CD4-positive, alpha-beta T cell treated with Interleukin-2 at 100 ng/mL for 4 hours (primary cell): ENCODE data around the gene HABP4.

ENCODE experiments used
- DNase-seq: peaks from one replicate; pipeline ENCODE4 v3.0.0-alpha.2; 2020; ENCODE audit warnings: low spot score

The HABP4 gene

DNA sequence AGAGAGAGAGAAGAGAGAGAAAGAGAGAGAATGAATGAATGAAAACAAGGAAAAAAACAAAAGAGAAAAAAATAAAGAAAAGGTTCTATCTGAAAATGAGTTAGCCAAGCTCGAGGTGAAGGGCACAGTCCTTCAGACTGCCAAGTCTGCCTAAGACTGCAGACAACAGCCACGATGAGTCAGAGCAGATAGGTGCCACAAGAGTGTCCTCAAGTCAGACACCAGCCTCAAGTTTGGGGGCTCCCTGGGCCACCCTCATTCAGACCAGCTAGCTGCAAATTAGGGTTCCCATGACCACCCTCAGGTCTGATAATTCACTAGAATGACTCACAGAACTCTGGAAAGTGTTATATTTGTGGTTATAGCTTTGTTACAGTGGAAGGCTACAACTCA lies 13.9 kb upstream of the HABP4 start:
- DNase-seq = peak; percentile 62

DNA sequence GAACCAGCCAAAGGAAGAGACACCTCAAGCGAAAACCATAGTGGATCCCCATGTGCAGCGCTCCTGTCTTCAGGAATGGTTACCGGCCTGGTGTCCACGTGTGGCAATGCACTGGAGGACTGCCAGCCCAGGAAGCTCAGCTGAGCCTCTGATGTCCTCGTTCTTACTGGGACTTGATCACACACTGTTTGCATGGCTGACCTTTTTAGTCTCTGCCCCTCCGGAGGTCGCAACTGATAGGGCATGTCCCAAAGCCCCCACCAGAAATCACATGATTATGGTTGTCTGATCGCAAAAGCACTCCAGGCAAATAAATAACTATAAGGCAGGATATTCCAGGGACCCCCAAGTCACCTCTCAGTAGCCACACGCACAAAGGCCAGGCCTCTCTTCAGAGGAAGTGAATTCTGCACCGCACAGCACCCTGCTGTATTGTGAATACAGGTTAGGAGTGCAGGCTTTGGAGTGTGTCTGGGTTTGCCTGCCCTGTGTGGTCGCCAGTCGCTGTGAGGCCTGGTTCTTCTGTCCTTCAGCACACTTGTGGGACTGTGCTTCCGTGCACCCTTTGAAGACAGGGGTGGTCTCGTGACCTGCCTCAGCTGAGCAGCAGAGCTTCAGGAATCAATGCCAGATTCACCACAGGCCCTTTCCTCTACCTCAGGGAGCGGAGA lies 13.4 kb upstream of the HABP4 start:
- DNase-seq = no peak

DNA sequence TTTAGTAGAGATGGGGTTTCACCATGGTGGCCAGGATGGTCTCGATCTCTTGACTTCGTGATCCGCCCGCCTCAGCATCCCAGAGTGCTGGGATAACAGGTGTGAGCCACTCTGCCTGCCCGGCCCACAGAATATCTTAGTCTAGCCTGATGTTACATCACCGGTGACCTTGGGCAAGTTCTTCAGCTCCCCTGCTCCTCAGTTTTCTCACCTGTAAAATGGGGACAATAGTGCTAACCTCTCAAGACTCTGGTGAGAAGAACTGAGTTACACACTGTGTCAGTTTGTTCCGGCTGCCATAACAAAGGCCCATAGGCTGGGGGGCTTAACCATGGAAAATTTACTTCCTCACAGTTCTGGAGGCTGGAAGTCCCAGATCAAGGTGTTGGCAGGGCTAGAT lies 12.5 kb upstream of the HABP4 start:
- DNase-seq = no peak

DNA sequence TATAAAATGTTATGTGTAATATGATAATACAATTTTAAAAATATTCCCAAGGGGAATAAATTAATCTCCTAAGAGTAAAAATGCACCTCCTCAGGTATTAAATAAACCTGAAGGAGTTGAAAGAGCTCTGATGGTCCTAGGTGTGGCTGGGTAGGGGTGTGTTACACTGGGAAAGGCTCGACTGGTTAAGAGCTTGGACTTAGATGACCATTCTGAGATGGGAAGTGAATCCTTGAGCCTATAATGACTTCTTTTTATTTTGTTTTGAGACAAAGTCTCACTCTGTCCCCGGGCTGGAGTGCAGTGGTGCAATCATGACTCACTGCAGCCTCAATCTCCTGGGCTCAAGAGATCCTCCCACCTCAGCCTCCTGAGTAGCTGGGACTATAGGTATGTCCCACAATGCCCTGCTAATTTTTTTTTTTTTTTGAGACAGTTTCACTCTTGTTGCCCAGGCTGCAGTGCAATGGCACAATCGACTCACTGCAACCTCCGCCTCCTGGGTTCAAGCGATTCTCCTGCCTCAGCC lies 9.2 kb upstream of the HABP4 start:
- no peak for DNase-seq

DNA sequence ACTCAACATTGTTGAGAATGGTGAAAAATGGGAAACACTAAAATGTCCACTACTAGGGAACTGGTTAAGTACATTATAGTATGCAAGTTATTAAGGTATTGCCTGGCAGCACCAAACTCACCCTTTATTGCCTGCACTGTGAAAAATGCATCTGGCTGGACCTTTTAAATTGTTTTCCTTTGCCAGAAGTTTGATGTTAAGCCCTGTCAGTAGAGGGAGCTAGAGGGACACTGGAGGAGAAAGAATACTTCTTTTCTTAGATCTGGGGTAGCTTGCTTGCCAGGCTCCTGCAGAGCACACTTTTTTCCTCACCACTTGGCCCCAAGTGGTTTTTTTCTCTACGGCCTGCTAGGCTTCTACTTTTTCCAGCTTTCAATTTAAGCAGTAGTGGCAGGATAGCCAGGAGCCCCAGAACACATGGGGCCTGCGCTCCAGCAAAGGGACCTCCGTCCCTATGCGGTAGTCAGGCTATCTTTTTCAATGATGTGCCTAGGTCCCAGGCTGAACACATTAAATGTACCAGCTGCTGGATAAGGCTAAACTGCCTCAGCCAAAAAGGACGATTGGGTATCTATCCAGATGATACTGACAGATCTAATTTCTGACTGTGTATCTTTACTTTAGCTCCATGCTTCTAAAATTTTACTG lies 8.0 kb upstream of the HABP4 start:
- DNase-seq = peak; percentile 34

DNA sequence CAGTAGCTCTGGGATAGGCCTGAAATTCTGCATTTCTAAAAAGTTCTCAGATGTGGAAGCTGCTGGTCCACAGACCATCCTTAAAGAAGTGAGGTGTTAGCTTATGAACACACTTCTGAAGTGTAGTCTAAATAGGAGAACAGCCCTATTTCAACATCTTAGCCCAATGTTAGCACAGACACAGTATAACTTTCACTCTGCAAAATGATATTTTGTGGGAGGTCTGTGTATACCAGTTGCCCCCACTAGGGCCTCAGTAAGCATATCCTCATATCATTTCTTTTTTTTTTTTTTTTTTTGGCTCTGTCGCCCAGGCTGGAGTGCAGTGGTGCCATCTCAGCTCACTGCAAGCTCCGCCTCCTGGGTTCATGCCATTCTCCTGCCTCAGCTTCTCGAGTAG lies 7.5 kb upstream of the HABP4 start:
- no peak for DNase-seq

DNA sequence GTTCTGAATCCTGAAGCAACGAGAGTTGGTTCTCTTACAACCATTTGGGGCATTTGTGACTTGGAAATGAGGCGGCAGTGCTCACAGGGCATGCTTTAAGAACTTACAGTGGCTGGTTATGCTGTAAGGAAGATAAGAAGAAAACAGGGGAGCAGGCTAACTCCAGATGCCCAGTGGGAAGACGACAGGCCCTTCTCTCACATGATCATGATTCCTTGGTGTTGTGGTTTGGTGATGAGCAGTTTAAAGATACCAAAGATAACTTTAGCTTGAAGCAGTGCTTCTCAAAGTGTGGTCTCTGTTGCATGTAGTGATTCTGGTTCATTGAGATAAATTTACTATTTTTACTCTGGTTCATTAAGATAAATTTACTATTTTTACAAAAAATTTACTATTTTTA lies 2.6 kb upstream of the HABP4 start:
- DNase-seq = no peak

DNA sequence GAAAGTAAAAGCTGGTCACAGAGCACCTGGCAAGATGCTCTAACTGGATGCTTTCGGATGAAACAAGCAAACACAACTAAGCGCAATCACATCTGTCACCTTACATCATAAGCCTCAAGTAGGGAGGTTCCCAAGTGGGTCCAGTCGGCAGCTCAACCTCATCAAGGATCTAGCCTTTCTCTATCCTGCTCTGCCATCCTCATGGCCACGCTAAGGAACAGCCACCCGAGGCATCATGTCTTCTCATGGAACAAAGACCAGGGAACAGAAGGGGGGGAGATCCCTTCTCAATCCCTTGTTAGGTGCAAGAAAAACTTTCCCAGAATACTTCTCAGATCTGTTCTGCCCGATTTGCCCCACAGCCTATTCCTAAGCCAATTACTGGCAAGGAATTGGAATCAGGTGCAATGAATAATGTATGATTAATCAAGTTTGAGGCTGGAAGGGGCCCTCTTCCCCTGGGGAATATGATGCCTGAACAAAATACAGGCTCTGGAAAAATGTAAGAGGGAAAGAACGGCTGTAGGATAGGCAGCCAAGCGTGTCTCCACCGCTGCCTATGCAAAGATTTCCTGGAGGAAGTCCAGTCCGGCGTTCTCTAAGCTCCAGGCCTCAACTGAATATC lies 1.3 kb upstream of the HABP4 start:
- DNase-seq = no peak

DNA sequence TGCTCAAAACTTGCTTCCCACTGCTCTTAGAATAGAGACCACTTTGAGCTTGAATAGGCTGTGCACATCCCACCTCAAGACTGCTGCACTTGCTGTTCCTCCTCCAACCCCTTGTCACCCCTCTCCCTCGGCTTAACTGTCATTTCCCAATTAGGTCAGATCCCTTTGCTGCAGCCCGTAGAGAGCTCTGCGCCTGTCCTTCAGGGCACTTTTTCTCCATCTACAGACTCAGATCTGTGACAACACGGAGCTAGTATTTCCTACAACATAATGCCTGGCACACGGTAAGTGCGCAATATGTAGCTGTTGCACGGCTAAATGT lies 485 bp upstream of the HABP4 start:
- DNase-seq = no peak

DNA sequence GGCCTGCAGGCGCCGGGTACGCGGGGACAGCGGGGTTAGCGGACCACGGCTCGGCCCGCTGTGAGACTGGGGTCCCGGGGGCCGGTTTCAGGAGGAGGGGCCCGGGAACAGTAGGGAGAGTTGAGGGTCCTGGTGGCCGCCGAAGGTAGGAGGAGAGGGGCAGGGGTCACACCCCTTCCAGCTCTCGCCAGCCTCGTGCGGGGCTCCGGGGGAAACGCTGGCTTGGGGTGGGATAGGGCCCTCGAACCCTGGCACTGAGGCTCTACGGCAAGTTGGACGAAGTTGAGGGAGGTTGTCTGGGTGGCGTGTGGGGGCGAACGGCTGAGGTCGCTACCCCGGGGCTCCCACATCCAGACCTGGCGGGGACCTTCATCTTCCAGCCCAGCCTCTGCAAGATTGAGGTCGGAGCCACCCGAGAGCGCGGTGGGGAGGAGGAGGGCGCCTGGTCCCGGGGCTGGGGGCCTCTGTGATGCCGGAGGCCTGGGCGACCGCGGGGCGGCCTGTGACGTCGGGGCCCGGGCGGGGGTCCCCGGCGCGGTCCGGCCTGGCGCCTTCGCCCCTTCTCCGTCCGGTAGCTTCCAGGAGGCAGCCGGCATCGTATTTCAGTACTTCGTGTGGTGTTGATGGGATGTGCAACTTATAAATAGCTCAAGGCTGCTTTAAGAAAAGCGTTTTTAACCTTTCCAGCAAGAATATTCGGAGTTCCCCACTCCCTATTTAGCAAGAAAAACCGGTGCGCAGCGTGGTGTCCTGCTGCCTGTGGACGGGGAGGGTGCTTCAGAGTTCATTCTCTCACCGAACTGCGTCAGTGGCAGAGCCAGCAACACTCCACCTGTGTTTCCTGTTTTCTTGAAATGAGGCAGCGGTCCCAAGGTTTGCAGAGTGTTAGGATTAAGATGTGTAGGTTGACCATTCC lies 902 bp downstream of the HABP4 start:
- peak; percentile 42 for DNase-seq

DNA sequence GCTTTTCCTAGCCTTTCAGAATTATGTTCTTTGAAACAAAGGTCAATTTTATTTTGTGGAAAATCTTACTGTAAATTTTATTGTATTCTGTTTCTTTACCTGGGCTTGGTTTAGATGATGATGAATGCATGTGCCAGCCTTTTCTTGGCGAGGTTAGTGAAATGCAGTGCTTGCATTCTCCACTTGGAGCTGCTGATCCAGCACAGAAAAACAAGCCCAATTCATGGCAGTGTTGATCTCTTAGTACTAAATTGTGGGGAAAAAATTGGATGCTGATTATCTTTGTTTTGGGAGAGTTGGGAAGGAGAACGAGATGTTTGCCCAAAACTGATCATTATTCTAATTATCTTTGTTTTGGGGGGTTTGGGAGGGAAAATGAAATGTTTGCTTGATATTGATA lies 3.7 kb downstream of the HABP4 start:
- DNase-seq = no peak

DNA sequence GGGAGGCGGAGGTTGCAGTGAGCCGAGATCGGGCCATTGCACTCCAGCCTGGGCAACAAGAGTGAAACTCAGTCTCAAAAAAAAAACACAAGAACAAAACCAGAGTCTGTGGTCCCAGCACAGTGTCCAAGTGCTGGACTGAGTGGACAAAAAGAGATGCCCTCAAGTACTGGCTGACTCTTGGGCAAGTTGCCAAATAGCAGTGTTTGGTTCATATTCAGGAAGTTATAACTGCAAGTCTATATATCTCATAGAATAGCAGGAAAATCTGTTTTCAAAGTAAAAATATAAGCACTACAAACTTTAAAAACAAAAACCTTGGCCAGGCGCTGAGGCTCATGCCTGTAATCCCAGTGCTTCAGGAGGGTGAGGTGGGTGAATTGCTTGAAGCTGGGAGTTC lies 7.3 kb downstream of the HABP4 start:
- DNase-seq = no peak

DNA sequence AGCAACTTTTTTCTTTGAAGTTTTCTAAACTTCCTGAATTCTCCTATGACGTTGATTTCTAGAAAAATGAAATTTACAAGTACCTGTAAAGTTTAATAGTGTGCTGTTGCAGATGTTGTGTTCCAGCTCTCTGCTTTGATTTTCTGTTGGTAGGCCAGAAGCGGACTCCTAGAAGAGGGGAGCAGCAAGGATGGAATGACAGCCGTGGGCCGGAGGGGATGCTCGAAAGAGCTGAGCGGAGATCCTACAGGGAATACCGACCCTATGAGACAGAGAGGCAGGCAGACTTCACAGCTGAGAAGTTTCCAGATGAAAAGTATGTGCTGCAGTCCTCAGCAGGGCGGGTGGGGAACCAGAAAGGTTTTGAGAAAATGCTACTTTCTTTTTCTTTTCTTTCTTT lies 8.3 kb downstream of the HABP4 start:
- no peak for DNase-seq

DNA sequence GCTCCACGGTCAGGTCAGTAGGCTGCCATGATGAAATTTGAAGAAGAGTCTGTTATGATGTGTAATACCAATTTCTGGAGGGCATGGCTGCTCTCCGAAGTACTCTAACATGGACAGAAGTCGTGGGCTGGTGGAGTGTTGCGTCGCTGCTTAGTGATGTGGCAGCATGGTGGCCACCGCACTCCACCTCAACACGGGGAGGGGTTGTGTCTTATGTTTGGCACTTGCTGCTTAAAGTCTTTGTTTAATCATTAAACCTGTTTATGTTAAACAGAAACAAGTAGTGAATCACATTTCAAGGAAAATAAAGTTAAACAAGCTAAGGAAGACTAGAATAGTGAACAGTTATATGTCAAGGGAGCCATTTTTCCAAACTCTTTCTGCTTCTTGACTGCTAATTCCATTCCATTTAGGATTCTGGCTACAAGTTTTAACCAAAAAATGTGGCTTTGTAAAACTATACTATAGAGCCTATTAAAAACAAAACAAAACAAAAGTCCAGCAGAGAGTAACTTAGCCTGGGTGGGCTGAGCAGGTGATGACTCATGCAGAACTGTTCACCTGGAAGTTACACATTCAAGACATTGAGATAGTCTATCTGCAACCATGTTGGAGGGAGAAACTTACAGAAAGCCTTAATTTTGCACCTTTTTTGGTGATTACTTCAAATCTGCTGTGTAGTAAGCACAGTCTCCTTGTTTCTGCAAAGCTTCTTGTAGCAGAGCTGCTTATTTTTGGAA lies 9.5 kb downstream of the HABP4 start:
- no peak for DNase-seq

DNA sequence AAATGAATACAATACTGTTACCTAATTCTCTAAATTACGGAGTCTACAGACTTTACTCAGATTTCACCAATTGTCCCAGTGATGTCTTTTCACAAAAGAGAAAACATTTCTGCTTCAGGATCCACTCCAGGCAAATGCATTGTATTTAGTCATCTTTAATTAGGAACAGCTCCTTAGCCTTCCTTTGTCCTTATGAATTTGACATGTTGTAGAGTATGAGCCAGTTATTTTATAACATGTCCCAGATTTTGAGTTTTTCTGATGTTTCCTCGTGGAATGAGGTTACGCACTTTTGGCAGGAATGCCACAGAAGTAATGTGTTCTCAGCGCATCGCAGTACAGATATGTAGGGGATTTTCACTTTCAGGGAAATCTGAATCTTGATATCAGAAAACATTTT lies 10.5 kb downstream of the HABP4 start:
- no peak for DNase-seq

DNA sequence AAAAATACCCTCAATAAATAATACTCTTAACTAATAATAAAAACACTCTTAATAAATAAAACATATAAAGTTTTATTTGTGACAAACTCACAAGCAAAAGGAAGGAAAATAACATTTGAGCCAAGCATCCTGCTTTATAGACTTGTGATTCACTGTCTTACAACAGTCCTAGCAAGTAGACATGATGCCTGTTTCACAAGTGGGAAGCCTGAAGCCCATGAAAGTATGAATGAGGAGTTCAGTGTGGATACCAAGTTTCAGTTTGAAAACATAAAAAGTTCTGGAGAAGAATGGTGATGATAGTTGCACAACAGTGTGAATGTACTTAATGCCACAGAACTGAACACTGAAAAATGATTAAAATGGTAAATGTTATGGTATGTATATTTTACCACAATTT lies 10.9 kb downstream of the HABP4 start:
- DNase-seq = no peak

DNA sequence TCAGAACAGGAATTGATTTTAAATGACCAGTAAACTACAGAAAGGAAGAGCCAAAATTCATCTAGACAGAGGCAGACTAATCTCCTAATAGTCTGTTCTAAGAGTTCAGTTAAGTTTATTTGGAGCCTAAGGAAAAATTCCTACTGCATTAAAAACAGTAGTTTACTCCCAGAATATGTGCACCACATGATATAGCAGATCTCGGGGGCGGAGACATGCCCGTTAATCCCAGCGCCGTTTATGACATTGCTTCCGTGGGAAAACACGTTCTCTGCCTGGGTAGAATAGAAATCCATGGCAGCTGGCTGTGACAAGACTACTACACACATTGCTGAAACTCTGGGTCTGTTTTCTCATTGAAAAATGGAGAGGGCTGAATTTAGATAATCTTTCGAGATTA lies 11.4 kb downstream of the HABP4 start:
- DNase-seq = no peak

DNA sequence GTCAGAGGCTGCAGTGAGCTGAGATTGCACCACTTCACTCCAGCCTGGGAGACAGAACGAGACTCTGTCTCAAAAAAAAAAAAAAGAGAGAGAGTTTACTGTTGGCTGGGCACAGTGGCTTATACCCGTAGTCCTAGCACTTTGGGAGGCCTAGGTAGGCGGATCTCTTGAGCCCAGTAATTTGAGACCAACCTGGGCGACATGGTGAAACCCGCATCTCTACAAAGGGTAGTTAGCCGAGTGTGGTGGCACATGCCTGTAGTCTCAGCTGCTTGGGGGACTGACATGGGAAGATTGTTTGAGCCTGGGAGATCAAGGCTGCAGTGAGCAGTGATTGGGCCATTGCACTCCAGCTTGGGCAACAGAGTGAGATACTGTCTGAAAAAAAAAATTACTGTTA lies 12.6 kb downstream of the HABP4 start:
- DNase-seq = no peak

DNA sequence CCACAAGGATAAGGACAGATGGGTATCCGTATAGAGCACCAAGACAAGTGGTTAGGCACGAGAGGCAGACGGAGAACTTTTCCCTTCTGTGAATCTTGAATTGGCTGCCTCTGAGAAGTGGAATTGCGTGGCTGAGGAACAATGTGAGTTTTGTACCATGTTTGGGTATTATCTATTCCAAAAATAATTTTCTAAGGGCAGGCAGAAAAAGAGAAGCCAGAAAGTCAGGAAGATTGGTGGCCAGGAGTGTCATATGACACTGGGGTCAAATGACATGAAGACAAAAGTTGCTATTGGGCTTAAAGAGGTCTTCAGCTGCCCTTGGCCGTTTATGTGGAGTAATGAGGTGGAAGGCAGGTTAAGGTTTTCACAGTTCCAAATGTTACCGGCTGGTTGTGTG lies 14.5 kb downstream of the HABP4 start:
- no peak for DNase-seq

DNA sequence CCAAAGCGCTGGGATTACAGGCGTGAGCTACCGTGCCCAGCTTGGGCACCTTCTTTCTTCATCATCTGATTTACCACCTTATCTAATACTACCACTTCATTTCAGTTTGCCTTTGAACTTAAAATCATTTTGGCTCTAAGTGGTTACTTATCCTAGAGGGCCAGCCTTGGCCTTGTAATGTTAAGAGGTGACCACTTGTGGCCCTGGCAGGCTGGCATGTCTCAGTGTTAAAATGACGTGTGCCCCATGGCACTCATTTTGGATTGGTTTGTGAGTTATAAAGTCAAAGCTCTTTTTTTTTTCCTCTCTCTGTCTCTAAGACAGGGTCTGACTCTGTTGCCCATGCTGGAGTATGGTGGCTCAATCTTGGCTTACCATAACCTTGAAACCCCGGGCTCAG lies 17.8 kb downstream of the HABP4 start:
- DNase-seq = no peak

DNA sequence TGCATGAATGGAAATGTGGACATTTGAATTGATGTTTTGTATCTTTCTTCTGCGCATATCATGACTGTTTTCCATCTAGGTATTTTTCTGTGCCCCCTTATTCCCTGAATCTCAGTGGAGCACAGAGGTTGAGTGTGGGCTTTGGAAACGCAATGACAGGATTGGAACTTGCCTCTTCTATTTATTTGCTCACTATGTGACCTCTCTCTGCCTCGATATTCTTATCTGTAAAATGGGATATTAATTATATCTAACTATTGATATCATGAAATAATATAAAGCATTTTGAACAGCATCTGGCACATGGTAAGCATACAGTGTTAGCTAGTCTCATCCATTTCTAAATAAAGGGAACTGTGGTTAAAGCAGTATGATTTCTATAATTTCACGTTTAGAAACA lies 26.0 kb downstream of the HABP4 start:
- DNase-seq = no peak

DNA sequence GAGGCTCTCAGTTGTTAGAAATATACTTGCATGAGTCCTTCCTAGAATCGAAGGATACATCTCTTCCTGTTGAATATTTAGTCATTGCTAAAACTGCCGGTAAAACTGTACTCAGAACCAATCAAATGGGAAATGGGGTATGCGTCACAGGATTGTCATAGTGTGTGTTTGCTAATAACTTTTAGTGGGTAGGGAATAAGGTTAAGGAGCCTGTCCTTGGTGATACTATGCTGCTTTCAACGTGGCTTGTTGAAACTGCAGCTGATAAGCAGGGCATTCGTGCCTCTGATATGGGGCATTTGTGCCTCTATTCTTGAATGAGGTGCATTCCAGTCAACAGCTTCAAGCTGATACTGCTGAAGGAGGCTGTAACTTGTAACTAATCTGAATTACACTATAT lies 26.6 kb downstream of the HABP4 start:
- peak; percentile 23 for DNase-seq
